DND-41 (cell line): Measurements from ENCODE around the gene JMJD8.

Experiments
- ATAC-seq: fragments of 200-7000 bp; cut with Tn5 transposase; 3 replicates; pipeline ENCODE4 v1.9.1; 2021; ENCODE audit warnings: low read depth; ENCODE audit not compliant: insufficient read depth
- DNase-seq: peaks from one replicate; pipeline ENCODE4 v3.0.0-alpha.2; 2020
- H2AFZ ChIP-seq: 2 replicates; pipeline ENCODE4 v1.6.0; 2012; ENCODE audit warnings: low read depth, low read length
- H3K27ac ChIP-seq: 2 replicates; pipeline ENCODE4 v1.5.1; 2012; ENCODE audit warnings: low read length, inconsistent platforms
- H3K27me3 ChIP-seq: fragments of 200-600 bp; sonication (generic); 2 replicates; pipeline ENCODE4 v1.6.0; 2012; ENCODE audit warnings: low read length, mild to moderate bottlenecking, inconsistent platforms; ENCODE audit not compliant: insufficient read depth, poor library complexity
- H3K36me3 ChIP-seq: 2 replicates; pipeline ENCODE4 v1.5.1; 2012; ENCODE audit warnings: low read length, inconsistent platforms; ENCODE audit not compliant: insufficient read depth
- H3K4me1 ChIP-seq: 2 replicates; pipeline ENCODE4 v1.5.1; 2012; ENCODE audit warnings: mild to moderate bottlenecking, low read length; ENCODE audit not compliant: insufficient read depth
- H3K4me2 ChIP-seq: 2 replicates; pipeline ENCODE4 v1.6.0; 2012; ENCODE audit warnings: mild to moderate bottlenecking, moderate library complexity, low read length, inconsistent platforms; ENCODE audit not compliant: insufficient read depth
- H3K4me3 ChIP-seq, 2 experiments: fragments of 200-600 bp in 1 of 2; shearing (Covaris generic) in 1 of 2; 2 replicates each; pipeline ENCODE4 v1.5.1; 2012 to 2016; ENCODE audit warnings: inconsistent platforms in 2 of 2, low read length in 2 of 2, mild to moderate bottlenecking in 2 of 2, low read depth in 1 of 2, moderate library complexity in 1 of 2
- H3K79me2 ChIP-seq: 2 replicates; pipeline ENCODE4 v1.6.0; 2012; ENCODE audit warnings: low read length, inconsistent platforms; ENCODE audit not compliant: insufficient read depth
- H3K9ac ChIP-seq: 2 replicates; pipeline ENCODE4 v1.6.0; 2012; ENCODE audit warnings: low read depth, mild to moderate bottlenecking, inconsistent platforms, low read length, moderate library complexity
- H3K9me3 ChIP-seq: 2 replicates; pipeline ENCODE4 v1.5.1; 2012; ENCODE audit warnings: low read length, moderate library complexity, mild to moderate bottlenecking, inconsistent platforms; ENCODE audit not compliant: insufficient read depth, severe bottlenecking
- H4K20me1 ChIP-seq: 2 replicates; pipeline ENCODE4 v1.6.0; 2012; ENCODE audit warnings: low read length; ENCODE audit not compliant: insufficient read depth
- CTCF ChIP-seq: IDR thresholded peaks from 2 replicates; pipeline ENCODE4 v1.5.1; 2012; ENCODE audit warnings: borderline replicate concordance, low read length, moderate library complexity, mild to moderate bottlenecking; ENCODE audit not compliant: poor library complexity, severe bottlenecking; ENCODE audit errors: extremely low read depth
- EZH2 ChIP-seq: IDR thresholded peaks from 3 replicates; pipeline ENCODE4 v1.6.1; 2012; ENCODE audit warnings: borderline replicate concordance, low read depth, mild to moderate bottlenecking, moderate library complexity, low read length, inconsistent platforms; ENCODE audit not compliant: severe bottlenecking

JMJD8 gene

GRCh38 chr16:670485-671352 lies 13.4 kb downstream of the JMJD8 start:
- no peaks in the 10 kb centered on the region for H3K27me3 ChIP-seq
- peaks cover 73% of the 10 kb centered on the region for H3K36me3 ChIP-seq
- DNase-seq (no peak), ATAC-seq (no peak)
- peaks cover 40% of the 10 kb centered on the region for H3K79me2 ChIP-seq
- no peak overlapping the region for H3K27ac ChIP-seq
- no peak for TF ChIP-seq EZH2
- no peak for TF ChIP-seq CTCF
- peaks cover 53% of the 10 kb centered on the region for H4K20me1 ChIP-seq
- H3K4me1 ChIP-seq, result peaks cover 31% of the 10 kb centered on the region
- no peak overlapping the region for H2AFZ ChIP-seq
- no peak overlapping the region for H3K9ac ChIP-seq
- H3K4me3 ChIP-seq, result no peak overlapping the region
- peak overlapping the region; percentile 95; the same call in 1 of the 2 replicates for H3K4me2 ChIP-seq
- no peaks in the 10 kb centered on the region for H3K9me3 ChIP-seq

GRCh38 chr16:669666-670065 lies 14.5 kb downstream of the JMJD8 start:
- no peaks in the 10 kb centered on the region for H3K27me3 ChIP-seq
- H3K79me2 ChIP-seq, result peaks cover 40% of the 10 kb centered on the region
- H3K36me3 ChIP-seq, result peaks cover 73% of the 10 kb centered on the region
- no peak for ATAC-seq
- TF ChIP-seq CTCF, result no peak
- no peak for TF ChIP-seq EZH2
- peak overlapping the region; percentile 99; the same call in 1 of the 2 replicates for H3K9ac ChIP-seq
- peak overlapping the region; percentile 95 for H3K4me2 ChIP-seq
- H2AFZ ChIP-seq, result no peak overlapping the region
- peak overlapping the region in 1 of 2 experiments; percentile 96; a peak in 2 of 4 replicates for H3K4me3 ChIP-seq
- no peak overlapping the region for H3K27ac ChIP-seq
- peaks cover 46% of the 10 kb centered on the region for H4K20me1 ChIP-seq
- no peak for DNase-seq
- H3K4me1 ChIP-seq, result peaks cover 31% of the 10 kb centered on the region
- H3K9me3 ChIP-seq, result no peaks in the 10 kb centered on the region

GRCh38 chr16:668519-669171 lies 15.5 kb downstream of the JMJD8 start:
- Histone ChIP-seq H2AFZ (peak overlapping the region; percentile 95), H3K4me1 (peaks cover 31% of the 10 kb centered on the region), H3K9ac (peak overlapping the region; percentile 99), H3K27me3 (no peaks in the 10 kb centered on the region), H3K27ac (peak overlapping the region; percentile 78), H3K36me3 (peaks cover 73% of the 10 kb centered on the region), H4K20me1 (peaks cover 40% of the 10 kb centered on the region), H3K4me2 (peak overlapping the region; percentile 95), H3K9me3 (no peaks in the 10 kb centered on the region), H3K79me2 (peaks cover 40% of the 10 kb centered on the region), H3K4me3 (peak overlapping the region; percentile 96 to 97; a peak in 3 of 4 replicates)
- DNase-seq (no peak), ATAC-seq (peak; percentile 18)
- TF ChIP-seq CTCF (no peak), EZH2 (no peak)
